KG1 (cell line): ENCODE results near the gene FBF1.
"Not testable (repeated sequence)": the region's sequence is repeated elsewhere in the genome, so short reads cannot be mapped to it uniquely, and the experiment has no call there.

ENCODE experiments used
- DNase-seq: peaks from one replicate; lab custom pipeline; 2025; lab: John Stamatoyannopoulos, UW

The FBF1 gene

GRCh38 chr17:75876190-75876937 is 64.5 kb downstream of the FBF1 start:
- no peak for DNase-seq

- no peak for DNase-seq
Observed at GRCh38 chr17:75875940-75876189, 65.0 kb downstream of the FBF1 start.

- DNase-seq = no peak
Observed at GRCh38 chr17:75875182-75875939, 65.5 kb downstream of the FBF1 start.

GRCh38 chr17:75874323-75875181 is 66.3 kb downstream of the FBF1 start:
- no peak for DNase-seq

- DNase-seq = no peak
Observed at GRCh38 chr17:75873587-75874322, 67.1 kb downstream of the FBF1 start.

GRCh38 chr17:75872434-75873351 is 68.1 kb downstream of the FBF1 start:
- no peak for DNase-seq

- not testable (repeated sequence) for DNase-seq
Observed at GRCh38 chr17:75870228-75870627, 70.6 kb downstream of the FBF1 start.

GRCh38 chr17:75869282-75870141 is 71.3 kb downstream of the FBF1 start:
- no peak for DNase-seq

GRCh38 chr17:75868730-75869281 is 72.0 kb downstream of the FBF1 start:
- DNase-seq = not testable (repeated sequence)

GRCh38 chr17:75865404-75866188 is 75.2 kb downstream of the FBF1 start:
- not testable (repeated sequence) for DNase-seq

- not testable (repeated sequence) for DNase-seq
Observed at GRCh38 chr17:75864887-75865286, 76.0 kb downstream of the FBF1 start.

GRCh38 chr17:75864448-75864871 is 76.4 kb downstream of the FBF1 start:
- no peak for DNase-seq

GRCh38 chr17:75861927-75862317 is 78.9 kb downstream of the FBF1 start:
- DNase-seq = no peak
